ENCODE measurements around the gene PTPN11.
"Not testable (repeated sequence)": the region's sequence is repeated elsewhere in the genome, so short reads cannot be mapped to it uniquely, and the experiment has no call there.

PTPN11 gene

DNA sequence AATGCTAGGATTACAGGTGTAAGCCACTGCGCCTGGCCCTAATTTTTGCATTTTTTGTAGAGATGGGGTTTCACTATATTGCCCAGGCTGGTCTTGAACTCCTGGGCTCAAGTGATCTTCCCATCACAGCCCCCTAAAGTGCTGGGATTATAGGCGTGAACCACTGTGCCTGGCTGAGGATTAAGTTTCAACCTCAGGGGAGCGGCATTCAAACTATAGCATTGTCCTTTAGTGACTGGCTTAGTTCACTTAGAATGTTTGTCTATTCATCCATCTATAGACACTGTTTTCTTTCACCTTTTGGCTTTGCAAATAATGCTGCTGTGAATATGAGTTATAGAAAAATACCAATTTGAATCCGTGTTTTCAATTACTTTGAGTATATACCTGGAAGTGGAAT is 25.2 kb downstream of the PTPN11 start:
- Histone ChIP-seq H3K4me1 (ENCODE audit: low read length) (no peaks in the 10 kb centered on the region), H3K9me3 (replicated peaks; ENCODE audit: insufficient read depth, low read length) (no peaks in the 10 kb centered on the region), H3K27ac (ENCODE audit: low read length) (no peak overlapping the region), H2AFZ (ENCODE audit: low read length) (no peak overlapping the region), H3K4me3 (ENCODE audit: low read length) (no peak overlapping the region), H3K79me2 (ENCODE audit: low read length) (no peaks in the 10 kb centered on the region), H3K27me3 (replicated peaks; ENCODE audit: insufficient read depth, low read length) (no peaks in the 10 kb centered on the region), H3K9ac (ENCODE audit: low read length) (no peak overlapping the region), H3K4me2 (ENCODE audit: low read depth, low read length) (no peak overlapping the region), H3K9me2 (replicated peaks; ENCODE audit: insufficient read depth, low read length) (no peaks in the 10 kb centered on the region), H3F3A (ENCODE audit: insufficient read depth, low read length) (no peaks in the 10 kb centered on the region), H3K36me3 (replicated peaks; ENCODE audit: insufficient read depth, low read length) (no peaks in the 10 kb centered on the region), H4K20me1 (ENCODE audit: insufficient read depth, low read length) (no peaks in the 10 kb centered on the region)
- DNase-seq, result no peak
- no peak for TF ChIP-seq CTCF (IDR thresholded peaks at IDR 0.05; ENCODE audit: low read length)

DNA sequence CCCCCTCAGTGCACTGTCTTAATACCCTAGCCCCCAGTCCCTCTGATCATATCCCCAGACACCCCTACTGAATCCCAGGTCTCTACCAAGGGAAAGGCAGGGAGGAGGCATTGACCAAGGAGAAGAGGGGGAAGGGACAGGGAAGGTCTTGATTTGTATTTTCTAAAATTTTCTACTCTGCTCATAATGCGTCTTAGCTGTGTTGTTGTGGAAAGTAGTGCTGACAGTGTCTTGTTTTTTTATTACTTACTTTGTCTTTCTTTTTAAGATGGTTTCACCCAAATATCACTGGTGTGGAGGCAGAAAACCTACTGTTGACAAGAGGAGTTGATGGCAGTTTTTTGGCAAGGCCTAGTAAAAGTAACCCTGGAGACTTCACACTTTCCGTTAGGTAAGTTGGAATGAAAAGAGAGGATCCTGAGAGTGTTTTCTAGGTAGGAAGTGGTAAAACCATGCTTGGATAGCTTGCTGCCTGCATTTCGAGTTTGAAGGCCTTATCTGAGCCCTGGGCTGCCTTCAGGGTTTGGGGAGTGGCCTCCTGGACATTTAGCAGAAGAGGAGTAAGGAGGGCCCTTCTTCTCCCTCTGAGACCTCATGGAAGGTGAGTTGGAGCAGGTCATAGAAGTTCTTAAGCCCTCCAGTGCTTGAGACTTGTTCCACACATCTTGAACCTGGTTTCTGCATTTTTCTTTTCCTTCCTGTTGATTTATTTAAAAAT is 27.4 kb downstream of the PTPN11 start:
- DNase-seq, result no peak
- Histone ChIP-seq H3K4me1 (ENCODE audit: low read length) (no peaks in the 10 kb centered on the region), H2AFZ (ENCODE audit: low read length) (no peak overlapping the region), H4K20me1 (ENCODE audit: insufficient read depth, low read length) (no peaks in the 10 kb centered on the region), H3K9me3 (replicated peaks; ENCODE audit: insufficient read depth, low read length) (no peaks in the 10 kb centered on the region), H3K79me2 (ENCODE audit: low read length) (no peaks in the 10 kb centered on the region), H3F3A (ENCODE audit: insufficient read depth, low read length) (no peaks in the 10 kb centered on the region), H3K27ac (ENCODE audit: low read length) (no peak overlapping the region), H3K9me2 (replicated peaks; ENCODE audit: insufficient read depth, low read length) (no peaks in the 10 kb centered on the region), H3K4me3 (ENCODE audit: low read length) (no peak overlapping the region), H3K4me2 (ENCODE audit: low read depth, low read length) (no peak overlapping the region), H3K9ac (ENCODE audit: low read length) (no peak overlapping the region), H3K36me3 (replicated peaks; ENCODE audit: insufficient read depth, low read length) (no peaks in the 10 kb centered on the region), H3K27me3 (replicated peaks; ENCODE audit: insufficient read depth, low read length) (no peaks in the 10 kb centered on the region)
- TF ChIP-seq CTCF (IDR thresholded peaks at IDR 0.05; ENCODE audit: low read length), result no peak
- no peak for TF ChIP-seq EZH2phosphoT487 (IDR thresholded peaks at IDR 0.05; ENCODE audit: low read length)

- no peaks in the 10 kb centered on the region for H3K36me3 ChIP-seq (replicated peaks; ENCODE audit: insufficient read depth, low read length)
- no peak overlapping the region for H2AFZ ChIP-seq (ENCODE audit: low read length)
- H3F3A ChIP-seq (ENCODE audit: insufficient read depth, low read length), result no peaks in the 10 kb centered on the region
- no peak for DNase-seq
- no peak overlapping the region for H3K27ac ChIP-seq (ENCODE audit: low read length)
- TF ChIP-seq EZH2 (optimal IDR thresholded peaks at IDR 0.05; ENCODE audit: low read depth, low read length), result no peak
- TF ChIP-seq EZH2phosphoT487 (IDR thresholded peaks at IDR 0.05; ENCODE audit: low read length), result no peak
- no peak overlapping the region for H3K4me2 ChIP-seq (ENCODE audit: low read depth, low read length)
- H3K9ac ChIP-seq (ENCODE audit: low read length), result no peak overlapping the region
- no peaks in the 10 kb centered on the region for H3K4me1 ChIP-seq (ENCODE audit: low read length)
- no peaks in the 10 kb centered on the region for H3K79me2 ChIP-seq (ENCODE audit: low read length)
- H3K9me3 ChIP-seq (replicated peaks; ENCODE audit: insufficient read depth, low read length), result no peaks in the 10 kb centered on the region
- H3K9me2 ChIP-seq (replicated peaks; ENCODE audit: insufficient read depth, low read length), result no peaks in the 10 kb centered on the region
- H4K20me1 ChIP-seq (ENCODE audit: insufficient read depth, low read length), result no peaks in the 10 kb centered on the region
- no peaks in the 10 kb centered on the region for H3K27me3 ChIP-seq (replicated peaks; ENCODE audit: insufficient read depth, low read length)
- no peak overlapping the region for H3K4me3 ChIP-seq (ENCODE audit: low read length)
Measured at GRCh38 chr12:112447106-112447505, 28.4 kb downstream of the PTPN11 start.

GRCh38 chr12:112448165-112448564 is 29.4 kb downstream of the PTPN11 start:
- not testable (repeated sequence) for H3K79me2 ChIP-seq (ENCODE audit: low read length); H3K9ac ChIP-seq (ENCODE audit: low read length); H4K20me1 ChIP-seq (ENCODE audit: insufficient read depth, low read length); H3K9me3 ChIP-seq (replicated peaks; ENCODE audit: insufficient read depth, low read length); H3K27ac ChIP-seq (ENCODE audit: low read length); H3K4me1 ChIP-seq (ENCODE audit: low read length); DNase-seq; H3K36me3 ChIP-seq (replicated peaks; ENCODE audit: insufficient read depth, low read length); H3F3A ChIP-seq (ENCODE audit: insufficient read depth, low read length); H3K27me3 ChIP-seq (replicated peaks; ENCODE audit: insufficient read depth, low read length); H2AFZ ChIP-seq (ENCODE audit: low read length); H3K9me2 ChIP-seq (replicated peaks; ENCODE audit: insufficient read depth, low read length); H3K4me2 ChIP-seq (ENCODE audit: low read depth, low read length); H3K4me3 ChIP-seq (ENCODE audit: low read length)

Measured in MM.1S (cell line).